GM04503 (cell line): ENCODE results near the gene A3GALT2.
"Not testable (repeated sequence)": the region's sequence is repeated elsewhere in the genome, so short reads cannot be mapped to it uniquely, and the experiment has no call there.

Experiments used
- DNase-seq: peaks from one replicate; pipeline ENCODE4 v3.0.0-alpha.2; 2012; ENCODE audit warnings: low read depth

Gene A3GALT2

DNA sequence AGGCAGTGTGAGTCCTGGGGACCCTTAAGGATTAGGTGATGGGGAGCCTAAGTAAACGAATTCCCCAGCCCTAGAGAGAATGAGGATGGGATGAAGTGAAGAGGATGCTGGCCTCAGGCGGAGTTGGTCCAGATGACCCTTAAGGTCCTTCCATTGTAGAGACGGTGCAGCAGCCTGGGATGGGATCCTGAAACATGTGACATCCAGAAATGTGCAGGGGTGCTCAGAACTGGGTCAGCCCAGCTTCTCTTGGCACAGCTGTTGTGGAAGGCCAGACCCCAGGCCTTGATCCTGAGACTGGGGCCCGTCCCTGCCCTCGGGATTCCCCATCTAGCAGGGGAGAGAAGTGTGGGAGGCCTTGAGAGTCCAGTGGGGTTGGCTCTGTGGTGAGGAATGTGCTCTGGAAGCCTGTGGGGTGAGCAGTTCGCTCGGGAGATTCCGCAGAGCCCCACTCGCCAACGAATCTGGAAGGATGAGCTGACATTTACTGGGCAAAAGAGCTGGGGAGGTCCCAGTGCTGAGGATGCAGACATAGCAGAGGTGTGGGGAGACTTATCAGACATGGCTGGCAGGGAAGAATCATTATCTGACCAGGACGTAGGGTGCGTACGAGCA is 28.1 kb downstream of the A3GALT2 start:
- DNase-seq, result no peak

GRCh38 chr1:33290615-33291014 is 30.3 kb downstream of the A3GALT2 start:
- DNase-seq, result not testable (repeated sequence)

GRCh38 chr1:33289858-33290154 is 31.1 kb downstream of the A3GALT2 start:
- DNase-seq, result no peak

DNA sequence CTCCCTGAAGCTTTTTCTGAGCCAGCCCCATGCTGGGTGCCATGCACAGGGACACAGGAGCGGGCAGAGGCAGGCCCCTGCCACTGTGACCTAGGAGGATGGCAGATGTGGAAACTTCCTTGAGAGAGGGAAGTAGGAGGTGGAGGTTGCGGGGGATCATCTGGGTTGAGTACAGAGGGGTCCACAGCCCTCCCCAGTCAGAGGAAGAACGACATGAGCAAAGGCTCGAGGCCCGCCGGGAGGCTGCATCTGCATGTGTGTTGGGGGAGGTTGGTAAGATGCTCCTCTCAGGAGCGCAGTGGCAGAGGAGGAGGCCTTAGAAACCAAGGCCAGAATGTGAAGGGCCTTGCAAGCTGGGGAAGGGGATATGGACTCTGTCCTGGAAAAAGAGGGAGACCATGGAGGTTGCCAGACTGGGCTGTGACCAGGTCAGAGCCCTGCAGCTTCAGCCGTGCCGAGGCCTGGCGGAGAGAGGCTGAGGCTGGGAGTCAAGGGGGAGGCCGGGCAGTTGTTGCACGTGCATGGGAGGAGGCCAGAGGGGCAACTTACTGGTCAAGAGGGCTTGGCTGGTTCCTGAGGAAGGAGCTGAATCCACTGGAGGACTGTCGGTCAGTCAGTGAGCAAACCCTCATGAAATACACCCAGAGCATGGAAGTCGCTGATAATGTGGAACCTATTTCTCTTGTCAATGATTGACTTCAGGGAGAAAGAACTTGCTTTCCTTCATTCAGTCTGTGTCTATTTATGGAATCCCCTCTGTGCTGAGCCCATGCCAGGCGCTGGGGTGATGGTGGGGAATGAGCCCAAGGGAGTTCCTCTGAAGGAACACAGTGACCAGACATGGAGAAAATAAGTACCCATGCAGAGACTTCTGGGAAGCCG is 31.7 kb downstream of the A3GALT2 start:
- DNase-seq, result no peak

DNA sequence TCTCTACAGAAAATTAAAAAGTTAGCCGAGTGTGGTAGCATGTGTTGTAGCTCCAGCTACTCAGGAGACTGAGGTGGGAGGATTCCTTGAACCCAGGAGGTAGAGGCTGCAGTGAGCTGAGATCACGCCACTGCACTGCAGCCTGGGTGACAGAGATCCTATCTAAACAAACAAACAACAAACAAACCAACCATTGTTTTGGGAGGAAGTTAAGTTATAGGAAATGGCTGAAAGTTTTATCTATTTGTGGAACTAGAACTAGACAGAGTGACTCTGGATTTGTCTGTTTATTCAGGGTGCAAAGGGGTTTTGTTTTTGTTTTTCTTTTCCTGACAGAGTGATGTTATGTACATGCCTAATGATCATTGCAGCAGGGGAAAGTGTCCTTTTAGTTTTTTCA is 33.6 kb downstream of the A3GALT2 start:
- no peak for DNase-seq

GRCh38 chr1:33286451-33287185 is 34.3 kb downstream of the A3GALT2 start:
- no peak for DNase-seq

DNA sequence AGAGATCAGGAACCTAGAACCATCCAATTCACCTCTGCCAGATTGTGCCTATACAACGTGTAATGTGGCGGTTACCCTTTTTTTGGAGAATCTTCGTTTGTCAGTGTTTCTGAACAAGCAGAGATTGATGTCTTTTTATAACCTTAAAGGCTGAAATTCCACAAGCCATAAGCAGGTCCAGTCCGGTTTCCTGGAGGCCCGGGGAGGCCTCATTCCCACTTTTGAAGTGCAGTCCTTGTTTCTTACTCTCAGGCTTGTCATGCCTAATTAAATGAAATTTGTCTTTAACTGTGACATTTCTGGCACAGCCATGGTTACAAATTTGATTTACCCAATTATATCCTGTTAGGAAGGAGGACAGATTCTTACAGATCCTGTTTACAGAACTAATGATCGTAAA is 36.8 kb downstream of the A3GALT2 start:
- DNase-seq, result no peak

DNA sequence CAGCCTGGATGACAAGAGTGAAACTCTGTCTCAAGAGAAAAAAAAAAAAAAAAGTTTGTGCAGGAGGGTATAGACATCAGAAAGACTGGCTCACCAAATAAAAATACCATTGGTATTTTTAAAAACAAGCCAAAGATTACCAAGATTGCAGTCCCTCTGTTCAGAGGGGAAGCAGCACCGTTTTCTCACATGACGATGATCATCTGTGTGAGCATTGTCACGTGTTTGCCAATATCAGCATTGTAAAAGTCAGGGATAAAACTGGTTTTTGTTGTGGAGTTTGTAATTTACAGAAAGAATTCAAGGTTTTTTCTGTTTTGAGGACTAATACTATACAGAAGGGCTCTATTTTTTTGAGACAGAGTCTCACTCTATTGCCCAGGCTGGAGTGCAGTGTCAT is 38.1 kb downstream of the A3GALT2 start:
- DNase-seq, result no peak

DNA sequence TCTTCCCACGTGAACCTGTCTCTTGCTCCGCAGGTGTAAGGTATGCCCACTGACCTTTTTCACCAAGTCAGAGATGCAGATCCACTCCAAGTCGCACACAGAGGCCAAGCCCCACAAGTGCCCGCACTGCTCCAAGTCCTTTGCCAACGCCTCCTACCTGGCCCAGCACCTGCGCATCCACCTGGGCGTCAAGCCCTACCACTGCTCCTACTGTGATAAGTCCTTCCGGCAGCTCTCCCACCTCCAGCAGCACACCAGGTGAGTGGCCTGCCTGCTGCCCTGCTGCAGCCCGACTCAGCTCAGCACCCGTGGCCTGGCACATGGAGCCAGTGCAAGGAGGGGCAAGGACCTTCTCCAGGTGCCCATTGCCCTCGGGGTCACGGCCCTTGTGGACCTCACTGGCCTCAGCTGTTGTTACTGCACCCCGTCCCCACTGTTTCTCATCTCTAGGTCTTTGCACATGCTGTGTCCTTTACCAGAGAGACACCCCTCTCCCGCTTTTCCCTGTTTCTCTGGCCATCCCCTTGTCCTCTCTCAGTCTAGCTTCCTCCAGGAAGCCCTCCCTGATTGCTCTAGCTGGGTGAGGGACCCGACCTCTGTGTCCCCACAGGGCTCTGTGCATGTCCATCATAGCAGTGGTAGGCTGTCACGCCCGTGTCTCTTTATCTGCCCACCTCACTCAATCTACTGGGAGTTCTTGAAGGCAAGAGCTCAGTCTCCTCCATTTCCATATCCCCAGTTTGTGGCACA is 39.2 kb downstream of the A3GALT2 start:
- DNase-seq, result no peak

GRCh38 chr1:33280091-33280661 is 40.7 kb downstream of the A3GALT2 start:
- DNase-seq, result no peak

- DNase-seq, result no peak
Observed at GRCh38 chr1:33277488-33278084, 43.3 kb downstream of the A3GALT2 start.

GRCh38 chr1:33276573-33277298 is 44.2 kb downstream of the A3GALT2 start:
- DNase-seq, result no peak

GRCh38 chr1:33275706-33276572 is 45.0 kb downstream of the A3GALT2 start:
- no peak for DNase-seq

GRCh38 chr1:33275195-33275594 is 45.7 kb downstream of the A3GALT2 start:
- DNase-seq, result no peak

DNA sequence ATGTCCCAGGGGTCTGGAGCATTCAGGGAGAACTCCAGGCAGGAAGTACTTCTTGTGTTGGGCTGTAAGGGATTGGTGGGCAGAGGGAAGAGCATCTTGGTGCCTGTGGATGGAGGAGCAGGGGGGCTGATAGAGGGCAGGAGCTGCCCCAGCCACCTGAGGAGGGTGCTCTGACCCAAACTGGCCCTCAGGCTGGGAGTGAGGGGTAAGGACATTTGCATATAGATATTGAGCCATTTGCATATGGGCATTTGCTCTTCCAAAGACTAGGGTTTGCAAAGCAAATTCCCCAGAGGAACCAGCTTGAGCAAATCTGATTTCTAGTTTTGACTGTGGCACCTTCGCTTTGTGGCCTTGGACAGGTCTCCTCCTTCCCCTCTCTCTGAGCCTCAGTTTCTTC is 46.5 kb downstream of the A3GALT2 start:
- no peak for DNase-seq

- DNase-seq, result no peak
Observed at GRCh38 chr1:33273961-33274371, 46.9 kb downstream of the A3GALT2 start.

GRCh38 chr1:33273406-33273805 is 47.5 kb downstream of the A3GALT2 start:
- no peak for DNase-seq

- DNase-seq, result no peak
Observed at GRCh38 chr1:33272930-33273329, 48.0 kb downstream of the A3GALT2 start.

DNA sequence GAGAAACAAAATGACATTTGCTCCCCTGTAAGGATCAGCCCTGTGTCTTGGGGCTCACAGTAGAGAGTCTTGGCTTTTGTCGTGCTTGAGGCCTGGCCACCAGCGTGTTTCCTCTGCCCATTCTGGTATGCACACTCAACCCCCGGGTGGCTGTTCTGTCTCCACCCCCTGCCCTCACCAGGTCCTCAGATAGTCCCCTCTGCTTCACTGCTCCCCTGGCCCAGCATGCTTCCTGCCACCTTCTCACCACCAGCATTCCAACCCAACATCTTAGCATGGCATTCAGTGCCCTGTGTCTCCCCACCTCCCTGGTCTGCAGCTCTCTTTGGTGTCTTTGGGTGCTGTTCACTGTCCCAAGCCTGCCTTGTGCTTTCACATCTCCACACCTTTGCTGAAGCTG is 48.4 kb downstream of the A3GALT2 start:
- no peak for DNase-seq
